HG03520 (cell line): Measurements from ENCODE around the gene DENND10.
"Not testable (repeated sequence)": the region's sequence is repeated elsewhere in the genome, so short reads cannot be mapped to it uniquely, and the experiment has no call there.

Experiments
- ATAC-seq: cut with Tn5 transposase; IDR thresholded peaks from one replicate; pipeline ENCODE4 v1.9.1; 2021; ENCODE audit warnings: mild to moderate bottlenecking, moderate library complexity; ENCODE audit not compliant: unreplicated experiment

Gene DENND10

DNA sequence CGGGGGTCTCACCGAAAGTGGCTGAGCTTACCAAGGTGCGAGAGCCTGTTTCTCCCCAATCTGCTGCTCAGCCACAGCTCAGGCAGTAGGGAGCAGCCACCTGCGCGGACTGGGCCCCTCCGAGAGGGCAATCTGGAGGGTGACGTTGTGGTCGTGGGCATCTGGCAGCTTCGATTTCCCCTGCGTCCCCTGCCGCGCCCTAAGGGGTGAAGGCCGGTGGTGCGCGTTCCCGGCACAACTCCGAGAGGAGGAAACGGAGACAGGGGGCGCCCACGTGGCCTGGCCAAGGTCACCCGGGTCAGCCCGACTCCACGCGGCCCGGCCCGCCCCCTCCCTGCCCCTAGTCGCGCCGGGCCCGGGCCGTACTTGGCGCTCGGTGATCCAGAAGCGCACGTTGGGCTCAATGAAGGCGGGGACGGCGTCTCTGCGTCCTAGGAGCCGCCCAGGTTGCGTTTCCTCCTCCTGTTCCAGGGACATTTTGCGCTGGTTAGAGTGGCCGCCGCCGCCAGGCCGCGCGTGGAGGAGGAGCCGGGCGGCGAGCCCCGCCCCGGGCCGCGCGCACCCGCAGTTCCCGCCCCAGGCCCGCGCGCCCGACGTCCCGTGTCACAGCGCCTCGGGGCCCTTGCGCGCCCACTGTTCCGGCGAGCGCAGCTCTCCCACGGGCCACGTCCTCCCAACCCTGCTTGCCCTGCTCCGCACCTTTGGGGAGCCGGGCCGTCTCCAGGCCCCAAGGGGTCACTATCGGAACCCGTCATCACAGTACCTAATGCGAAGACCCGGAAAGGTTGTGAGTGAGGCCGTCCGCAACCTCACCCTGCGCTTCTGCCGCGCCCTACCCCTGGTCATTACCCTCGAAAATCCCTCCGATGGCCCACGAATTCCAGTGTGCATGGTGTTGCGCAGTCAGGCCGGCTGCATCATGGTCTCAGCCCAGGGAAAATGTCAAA, 61.5 kb downstream of the DENND10 start, which contains the start of gene SFXN4:
Gene SFXN4 (minus strand): TSS at position 544 of the 947 bp plus-strand sequence. CDS start 67 bp downstream, at position 477.
- ATAC-seq = peak; percentile 83

DNA sequence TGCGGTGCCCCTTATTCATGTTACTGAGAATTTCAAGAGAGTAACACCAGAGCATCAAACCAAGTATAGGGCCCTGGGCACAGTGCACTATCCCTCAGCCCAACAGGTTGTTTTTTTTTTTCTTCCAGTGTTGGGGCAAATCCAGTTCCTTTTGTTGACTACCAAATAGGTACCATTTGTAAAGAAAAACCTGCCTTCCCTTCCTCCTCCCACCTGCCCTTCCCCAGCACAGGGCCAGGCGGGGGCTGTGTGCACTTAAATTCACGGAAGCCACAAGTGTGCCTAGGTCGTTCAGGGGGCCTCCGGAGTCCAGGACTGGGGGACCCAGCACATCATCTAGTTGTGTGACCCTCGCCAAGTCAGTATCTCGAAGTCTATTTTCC, 62.2 kb downstream of the DENND10 start:
- no peak for ATAC-seq

DNA sequence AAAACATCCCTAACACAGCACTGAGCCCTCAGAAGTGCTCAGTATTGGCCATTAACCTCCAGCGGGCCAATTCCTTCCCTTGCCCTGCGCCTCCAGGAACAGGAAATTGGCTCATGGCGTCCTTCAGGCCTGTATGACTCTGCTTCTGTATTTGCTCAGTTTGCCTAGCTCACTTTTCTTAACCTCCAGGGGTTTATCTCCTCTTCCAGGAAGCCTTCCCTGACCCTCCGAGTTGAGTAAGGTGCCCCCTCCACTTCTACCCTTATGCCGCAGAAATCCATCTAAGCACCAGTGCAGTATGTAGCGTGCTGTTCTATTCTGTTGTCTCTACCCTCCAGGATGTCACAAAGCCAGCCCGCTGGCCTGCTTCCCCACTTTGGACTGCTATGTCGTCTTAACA, 62.7 kb downstream of the DENND10 start:
- ATAC-seq = no peak

DNA sequence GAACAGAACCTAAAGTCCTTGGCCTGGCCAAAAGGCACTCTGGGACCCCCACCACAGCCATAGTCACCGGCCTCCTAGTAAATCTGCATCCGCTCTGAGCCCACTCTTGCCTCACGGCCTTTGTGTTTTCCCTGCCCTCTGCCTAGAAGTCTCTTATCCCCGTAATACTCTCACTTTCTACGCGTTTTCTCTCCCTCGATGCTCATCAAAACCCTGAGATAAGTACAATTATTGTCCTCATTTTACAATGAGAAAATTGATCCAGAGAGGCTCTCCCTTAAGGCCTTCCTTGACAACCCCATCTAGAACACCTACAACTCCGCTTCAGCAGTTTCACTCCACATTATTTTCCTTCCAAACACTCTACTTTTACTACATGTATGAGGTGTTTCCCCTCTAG, 63.1 kb downstream of the DENND10 start:
- ATAC-seq = no peak

DNA sequence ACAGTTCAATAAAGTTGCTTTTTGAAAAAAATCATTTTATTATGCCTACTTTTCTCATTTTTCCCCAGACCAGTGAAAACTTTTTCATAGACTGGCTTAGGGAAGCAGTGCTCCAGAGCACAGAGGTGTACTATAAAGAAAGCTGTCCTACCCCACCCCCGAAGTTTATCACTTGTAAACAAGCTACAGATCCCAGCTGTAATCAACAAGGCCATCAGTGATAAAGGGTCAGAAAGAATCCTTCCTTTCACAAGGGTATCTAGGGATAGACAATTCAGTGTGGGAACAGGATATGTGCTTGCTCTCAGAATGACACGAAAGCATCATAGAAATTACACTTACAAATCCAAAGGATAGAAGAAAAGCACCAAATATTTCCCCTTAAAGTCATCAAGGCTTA, 70.2 kb downstream of the DENND10 start:
- no peak for ATAC-seq

DNA sequence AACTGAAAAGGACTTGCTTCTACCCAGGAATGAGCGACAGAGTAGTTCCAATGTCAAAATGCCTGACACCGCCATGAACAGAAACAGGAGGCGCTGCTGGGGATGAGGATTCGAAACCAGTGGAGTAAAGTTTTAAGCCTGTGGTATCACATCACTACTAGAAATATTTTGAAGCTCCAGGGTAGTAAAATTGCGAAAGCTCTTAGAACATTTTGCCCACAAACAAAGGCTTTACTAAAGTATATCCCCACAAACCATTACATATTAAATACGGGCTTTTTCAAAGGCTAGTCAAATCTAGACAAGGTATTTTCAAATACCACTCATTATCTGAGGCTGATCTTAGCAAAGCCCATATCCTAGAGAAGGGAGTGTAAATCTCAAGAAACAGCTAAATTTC, 72.3 kb downstream of the DENND10 start:
- ATAC-seq = no peak

DNA sequence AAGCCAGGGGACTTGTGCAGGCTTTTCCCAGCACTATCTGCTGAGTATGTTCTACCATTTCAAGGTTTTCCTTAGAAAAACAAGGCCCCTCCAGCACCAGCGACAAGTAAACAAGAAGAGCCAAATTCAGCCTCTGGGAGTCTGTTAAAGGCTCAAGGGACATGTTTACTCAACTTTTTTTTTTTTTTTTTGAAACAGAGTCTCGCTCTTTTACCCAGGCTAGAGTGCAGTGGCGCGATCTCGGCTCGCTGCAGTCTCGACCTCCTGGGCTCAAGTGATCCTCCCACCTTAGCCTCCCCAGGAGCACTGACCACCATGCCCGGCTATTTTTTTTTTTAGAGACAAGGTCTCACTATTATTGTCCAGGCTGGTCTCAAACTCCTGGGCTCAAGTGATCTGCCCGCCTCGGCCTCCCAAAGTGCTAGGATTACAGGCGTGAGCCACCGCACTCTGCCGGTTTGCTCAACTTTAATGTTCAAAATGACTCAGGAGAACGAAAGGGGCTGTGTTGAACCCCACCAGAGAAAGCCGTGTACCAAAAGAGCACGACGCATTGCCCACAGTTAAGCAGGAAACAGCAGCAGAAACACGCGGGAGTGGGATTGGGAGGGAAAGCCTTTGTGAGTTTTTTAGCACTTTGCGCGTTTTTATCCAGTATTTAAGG, 73.9 kb downstream of the DENND10 start:
- ATAC-seq = no peak

DNA sequence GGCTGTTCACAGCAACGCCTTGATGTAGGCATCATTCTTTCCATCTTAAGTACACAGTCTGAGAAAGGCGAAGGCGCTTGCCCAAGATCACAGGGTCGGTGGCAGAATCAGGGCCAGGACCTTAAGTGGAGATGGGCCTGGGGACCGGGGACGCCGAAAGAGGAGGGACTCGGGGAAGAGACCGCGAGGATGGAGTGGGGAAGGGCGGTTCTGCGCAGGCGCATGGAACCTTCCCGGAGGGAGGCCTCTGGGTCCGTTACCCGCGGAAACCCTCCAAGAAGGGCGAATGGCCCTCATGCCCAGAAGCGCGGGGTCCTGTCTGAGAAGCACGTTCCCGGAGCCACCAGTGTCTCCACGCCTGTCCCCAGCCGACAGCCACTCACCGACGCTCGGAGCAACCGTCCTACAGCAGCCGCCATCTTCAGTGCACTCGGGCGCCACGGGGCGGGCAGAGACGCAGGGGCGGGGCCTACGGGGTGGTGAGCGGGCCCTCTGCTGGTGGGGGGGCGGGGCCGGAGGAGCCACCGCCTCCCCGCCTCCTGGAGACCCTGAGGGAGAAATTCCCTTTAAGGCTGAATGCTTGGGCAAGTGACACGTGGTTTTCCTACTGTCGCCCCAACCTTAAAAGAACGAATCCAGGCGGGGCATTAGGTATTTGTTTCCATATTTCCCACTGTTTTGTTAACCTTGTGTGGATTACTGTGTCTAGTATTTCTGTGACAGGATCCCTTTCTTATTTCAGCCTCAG, 74.6 kb downstream of the DENND10 start, which contains the start of gene PRDX3:
Gene PRDX3 (minus strand): TSS at position 441 of the 748 bp plus-strand sequence. CDS start 22 bp downstream, at position 419.
- ATAC-seq = peak; percentile 93

DNA sequence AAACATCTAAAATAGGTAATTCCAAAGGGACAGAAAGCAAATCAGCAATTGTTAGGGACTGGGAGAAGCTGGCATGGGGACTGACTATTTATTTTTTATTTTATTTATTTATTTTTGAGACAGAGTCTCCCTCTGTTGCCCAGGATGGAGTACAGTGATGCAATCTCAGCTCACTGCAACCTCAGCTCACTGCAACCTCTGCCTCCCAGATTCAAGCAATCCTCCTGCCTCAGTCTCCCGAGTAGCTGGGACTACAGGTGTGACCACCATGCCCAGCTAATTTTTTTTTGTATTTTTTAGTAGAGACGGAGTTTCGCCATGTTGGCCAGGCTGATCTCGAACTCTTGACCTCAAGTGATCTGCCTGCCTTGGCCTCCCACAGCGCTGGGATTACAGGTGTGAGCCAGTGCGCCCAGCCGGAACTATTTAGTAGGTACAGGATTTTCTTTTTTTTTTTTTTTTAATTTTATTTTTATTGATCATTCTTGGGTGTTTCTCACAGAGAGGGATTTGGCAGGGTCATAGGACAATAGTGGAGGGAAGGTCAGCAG, 77.0 kb downstream of the DENND10 start:
- ATAC-seq = not testable (repeated sequence)

DNA sequence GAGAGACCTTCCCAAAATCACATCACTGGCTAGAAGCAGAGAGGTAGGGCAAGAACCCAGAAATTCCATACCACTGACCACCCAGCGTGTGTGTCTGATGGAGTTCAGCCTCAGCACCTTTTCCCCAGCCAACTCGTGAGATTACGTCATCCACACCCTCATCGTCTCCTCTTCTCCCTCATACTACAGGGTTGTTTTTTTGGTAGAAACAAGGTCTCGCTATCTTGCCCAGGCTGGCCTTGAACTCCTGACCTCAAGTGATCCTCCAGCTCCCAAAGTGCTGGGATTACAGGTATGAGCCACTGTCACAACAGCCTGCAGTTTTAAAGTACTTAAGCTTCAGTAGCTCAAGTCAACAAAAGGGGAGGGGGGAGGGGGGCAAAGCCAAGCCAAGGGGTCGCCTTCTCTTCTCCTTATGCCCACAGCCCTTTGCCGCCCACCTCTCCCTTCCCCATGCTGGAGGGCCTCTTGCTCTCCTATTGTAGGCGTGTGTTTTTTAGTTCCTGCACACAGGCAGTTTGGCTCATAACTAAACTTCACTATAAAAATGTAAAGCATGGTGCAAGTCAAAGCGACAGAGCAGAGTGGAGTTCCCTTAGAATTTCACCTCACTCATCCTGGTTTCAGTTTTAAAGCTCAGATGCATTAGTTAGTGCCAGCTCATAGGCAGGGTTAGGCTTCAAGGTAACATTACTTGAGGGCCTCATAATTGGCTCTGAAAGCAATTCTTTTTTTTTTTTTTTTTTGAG, 79.9 kb downstream of the DENND10 start:
- ATAC-seq = no peak
